HG02571 (cell line): Measurements from ENCODE around the gene KNSTRN.

Source experiments
- ATAC-seq: cut with Tn5 transposase; IDR thresholded peaks from one replicate; pipeline ENCODE4 v1.9.1; 2021; ENCODE audit warnings: mild to moderate bottlenecking, moderate library complexity; ENCODE audit not compliant: unreplicated experiment

The KNSTRN gene

DNA sequence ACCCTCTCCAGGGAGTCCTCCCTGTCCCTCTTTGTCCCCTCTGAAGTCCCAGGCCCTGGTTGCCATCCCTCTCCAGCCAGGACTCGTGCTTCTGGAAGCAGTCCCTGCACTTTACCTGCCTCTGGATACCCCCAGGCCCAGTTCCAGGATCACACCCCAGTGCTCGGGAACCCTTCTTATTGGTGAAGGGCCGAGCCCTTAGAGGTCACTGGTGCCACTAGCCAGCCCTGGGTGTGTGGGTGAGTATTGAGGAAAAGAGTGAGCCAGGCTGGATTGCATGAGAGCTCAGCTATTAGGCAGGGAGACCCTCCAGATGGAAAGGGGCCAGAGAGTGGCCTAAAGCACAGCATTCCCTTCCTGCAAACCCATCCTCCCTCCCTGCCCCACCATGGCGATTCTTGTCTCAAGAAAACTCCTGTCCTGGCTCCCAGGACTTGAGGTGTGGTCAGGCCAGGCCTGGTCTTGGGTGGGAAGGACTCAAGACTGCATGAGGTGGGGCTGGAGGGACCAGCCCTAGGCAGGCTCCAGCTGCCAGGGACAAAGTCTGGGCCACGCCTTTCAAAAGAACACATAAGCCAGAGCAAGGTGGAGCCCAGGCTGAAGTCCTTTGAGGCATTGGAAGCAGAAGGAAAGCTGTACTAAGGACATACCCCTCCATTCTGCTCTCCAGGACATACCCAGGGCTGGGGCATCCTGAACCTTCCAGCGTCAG lies 36.5 kb upstream of the KNSTRN start:
- ATAC-seq, result no peak

DNA sequence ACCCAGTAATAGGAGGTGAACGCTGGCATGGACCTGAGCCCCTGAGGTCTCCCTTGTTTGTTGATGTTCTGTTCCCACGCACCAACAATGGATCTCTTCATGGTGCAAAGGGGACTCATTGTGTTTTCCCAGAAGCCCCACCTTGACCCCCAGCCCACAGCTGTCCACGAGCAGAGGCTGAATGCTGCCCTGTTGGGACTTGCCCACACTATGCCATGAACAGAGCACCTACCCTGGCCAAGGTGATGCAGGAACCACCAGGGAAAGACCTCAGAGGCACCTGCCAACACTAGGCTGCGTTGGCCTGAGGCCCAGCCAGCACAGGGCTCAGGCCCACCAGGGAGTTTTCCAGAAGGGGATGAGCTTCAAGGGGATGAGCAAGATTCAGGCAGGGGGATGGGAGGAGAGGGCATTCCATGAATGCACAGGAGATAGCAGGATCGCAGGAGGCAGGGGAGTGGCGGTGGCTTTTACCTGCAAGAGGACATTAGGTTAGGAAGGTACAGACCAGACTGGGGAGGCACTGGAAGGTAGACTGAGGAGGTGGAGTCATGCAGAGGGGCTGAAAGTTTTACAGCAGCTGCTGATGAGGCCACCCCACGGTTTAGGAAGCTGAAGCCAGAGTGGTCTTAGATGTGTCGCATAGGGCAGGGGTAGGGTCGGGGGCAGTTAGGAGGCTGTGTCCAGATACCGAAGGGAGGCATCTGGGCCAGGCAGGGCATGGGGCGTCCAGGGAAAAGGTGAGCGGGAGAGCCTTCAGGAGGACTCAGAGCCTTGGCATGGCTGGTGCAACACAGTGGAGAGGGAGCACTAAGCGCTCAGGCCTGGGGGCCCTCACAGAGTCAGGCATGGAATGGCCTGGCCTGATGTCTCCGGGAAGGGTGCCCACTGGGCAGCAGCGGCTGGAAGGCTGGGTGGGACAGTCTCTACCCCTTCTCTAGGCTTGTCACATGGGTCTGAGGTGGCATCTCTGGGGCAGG lies 35.7 kb upstream of the KNSTRN start:
- ATAC-seq, result no peak

- ATAC-seq, result no peak
Measured at GRCh38 chr15:40347559-40348473, 34.7 kb upstream of the KNSTRN start.

GRCh38 chr15:40348474-40348870 lies 34.0 kb upstream of the KNSTRN start:
- ATAC-seq, result no peak

- ATAC-seq, result no peak
Measured at GRCh38 chr15:40349163-40349562, 33.4 kb upstream of the KNSTRN start.

- no peak for ATAC-seq
Measured at GRCh38 chr15:40352281-40352901, 30.1 kb upstream of the KNSTRN start.

DNA sequence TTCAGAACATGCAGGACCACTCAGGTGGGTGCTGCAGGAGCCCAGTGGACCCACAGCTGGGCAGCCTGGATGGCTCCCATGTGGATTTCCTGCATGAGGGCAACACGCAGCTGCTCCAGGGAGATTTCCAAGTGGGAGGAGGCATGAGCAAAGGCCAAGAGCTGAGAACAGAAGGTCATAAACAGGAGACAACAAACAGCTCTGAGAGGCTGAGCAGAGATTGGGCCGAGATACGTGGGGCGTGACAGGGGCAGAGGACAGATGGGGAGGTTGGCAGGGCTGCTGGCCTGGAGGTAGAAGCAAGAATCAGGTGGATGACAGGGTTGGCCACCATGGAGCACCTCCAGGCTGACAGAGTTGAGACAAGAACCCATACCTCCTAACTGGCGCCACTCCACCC lies 28.8 kb upstream of the KNSTRN start:
- ATAC-seq, result no peak

DNA sequence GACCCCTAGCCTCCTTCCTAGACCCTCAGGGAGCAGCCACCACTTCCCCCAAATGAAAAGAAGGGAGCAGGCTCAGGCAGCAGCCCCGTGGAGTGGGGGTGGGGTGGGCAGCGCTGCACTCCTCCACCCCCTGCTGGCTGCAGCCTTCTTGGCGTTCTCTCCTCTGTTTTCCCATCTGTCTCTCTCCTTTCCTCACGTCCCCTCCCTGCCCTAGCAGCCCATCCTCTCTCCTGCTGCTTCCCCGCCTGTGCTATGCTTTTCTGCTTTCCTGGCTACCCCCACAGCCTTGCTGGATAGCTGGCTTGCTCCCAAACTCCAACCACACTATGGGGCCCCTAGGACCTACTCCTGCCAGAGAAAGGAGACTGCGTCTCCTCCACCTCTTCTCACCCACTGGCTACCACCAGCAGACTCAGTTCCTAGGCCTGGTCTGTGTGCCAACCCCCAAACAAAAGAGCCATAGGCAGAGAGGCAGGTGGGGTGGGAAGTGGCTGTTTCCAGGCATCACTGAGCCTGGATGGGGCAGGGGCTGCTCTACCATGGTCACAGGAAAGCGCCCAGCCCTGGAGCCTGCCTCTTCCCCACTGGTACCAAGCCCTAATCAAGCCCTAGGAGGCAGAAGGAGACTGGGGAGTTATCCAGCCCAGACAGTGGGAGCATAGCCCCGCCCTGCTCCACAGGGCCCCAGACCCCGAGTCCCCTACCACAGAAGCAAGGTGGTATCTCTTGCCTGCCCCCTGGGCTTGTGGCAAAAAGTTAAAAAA lies 27.9 kb upstream of the KNSTRN start:
- no peak for ATAC-seq

GRCh38 chr15:40355976-40356585 lies 26.4 kb upstream of the KNSTRN start:
- ATAC-seq, result no peak

GRCh38 chr15:40357246-40357645 lies 25.3 kb upstream of the KNSTRN start:
- no peak for ATAC-seq

GRCh38 chr15:40357723-40358470 lies 24.6 kb upstream of the KNSTRN start, which contains the start of gene DISP2:
Gene DISP2, plus strand, starts transcription at chr15:40358219. Its CDS starts 103 bp downstream, at chr15:40358322.
- peak; percentile 74 for ATAC-seq

GRCh38 chr15:40358471-40359353 lies 23.8 kb upstream of the KNSTRN start:
- no peak for ATAC-seq

- no peak for ATAC-seq
Measured at GRCh38 chr15:40360015-40360414, 22.5 kb upstream of the KNSTRN start.

- no peak for ATAC-seq
Measured at GRCh38 chr15:40361640-40362039, 20.9 kb upstream of the KNSTRN start.

- no peak for ATAC-seq
Measured at GRCh38 chr15:40363611-40364010, 18.9 kb upstream of the KNSTRN start.

- no peak for ATAC-seq
Measured at GRCh38 chr15:40364251-40364650, 18.3 kb upstream of the KNSTRN start.

GRCh38 chr15:40365016-40365415 lies 17.5 kb upstream of the KNSTRN start:
- ATAC-seq, result no peak
